ENCODE measurements around the gene STXBP1. TPM values are rescaled to one million over a fixed set of nuclear protein-coding genes. Genes with fewer than 3 reads are reported as not detected.

Gene STXBP1
- total and polyA plus RNA-seq, 2 of the 4 experiments (the other 2 are of a cell fraction): 15.8 to 22.6 TPM

DNA sequence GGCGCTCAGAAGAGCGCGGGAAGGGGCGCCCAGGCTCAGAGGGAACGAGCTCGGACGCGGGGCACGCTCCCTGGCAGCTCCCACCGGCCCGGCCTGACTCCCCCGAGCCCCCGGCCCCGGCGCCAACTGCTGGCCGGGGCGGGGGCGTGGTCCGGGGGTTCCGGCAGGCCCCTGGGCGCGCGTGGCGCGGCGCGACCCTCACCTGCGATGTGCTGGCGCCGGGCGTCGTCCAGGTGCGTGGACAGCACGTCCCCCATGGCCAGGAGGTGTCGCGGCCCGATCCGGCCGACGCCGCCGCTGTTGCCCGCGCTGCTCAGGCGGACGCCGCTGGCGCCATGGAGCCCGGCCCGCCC, 43.5 kb upstream of the STXBP1 start:
- Histone ChIP-seq H2BK15ac (ENCODE audit: low read depth, low read length) (no peak overlapping the region), H3K9me3 (ENCODE audit: control insufficient read depth, insufficient read depth, low read length) (no peaks in the 10 kb centered on the region), H4K20me1 (ENCODE audit: insufficient read depth, low read length) (peaks cover 33% of the 10 kb centered on the region), H3K27ac (ENCODE audit: insufficient read depth, low read length) (peak overlapping the region; percentile 97), H3K56ac (ENCODE audit: extremely low read depth, insufficient read depth, low read length) (peak overlapping the region; percentile 90), H2AK9ac (replicated peaks; ENCODE audit: low read depth, low read length, poor library complexity) (peak overlapping the region; percentile 100), H2AK5ac (ENCODE audit: low read depth, low read length) (peak overlapping the region; percentile 90; the same call in 1 of the 2 replicates), H3K4me1 (ENCODE audit: control insufficient read depth, insufficient read depth, low read length) (peaks cover 35% of the 10 kb centered on the region), H4K91ac (ENCODE audit: insufficient read depth, low read depth, low read length) (peak overlapping the region; percentile 95), H3K18ac (ENCODE audit: low read depth, low read length) (no peak overlapping the region; the same call in 1 of the 2 replicates), H3K9ac (ENCODE audit: low read depth, low read length) (peak overlapping the region; percentile 96), H3K4me3 (ENCODE audit: insufficient read depth, low read depth, low read length) (peak overlapping the region; percentile 92), H4K8ac (ENCODE audit: low read depth in 2 of 2, low read length in 2 of 2) (peak overlapping the region; percentile 20 to 81; a peak in 2 of 4 replicates), H2AFZ (replicated peaks; ENCODE audit: low read length, poor library complexity) (peak overlapping the region; percentile 78), H3K36me3 (ENCODE audit: control insufficient read depth, insufficient read depth, low read length) (peaks cover 16% of the 10 kb centered on the region), H2BK20ac (ENCODE audit: low read depth, low read length) (no peak overlapping the region), H3K4me2 (ENCODE audit: low read depth, low read length) (peak overlapping the region; percentile 95), H2BK120ac (ENCODE audit: low read depth, low read length) (0 out of 2 replicates have a peak overlapping the region, but pooled peaks have one; percentile 87), H3K4ac (ENCODE audit: low read depth, low read length) (peak overlapping the region; percentile 97), H2BK5ac (ENCODE audit: low read depth, low read length, poor library complexity, severe bottlenecking) (peak overlapping the region; percentile 97), H3K9me1 (ENCODE audit: insufficient read depth, low read length) (peaks cover 28% of the 10 kb centered on the region), H3K23ac (ENCODE audit: low read depth, low read length) (peak overlapping the region; percentile 97), H4K5ac (ENCODE audit: low read depth, low read length) (no peak overlapping the region), H3K14ac (replicated peaks; ENCODE audit: low read depth, low read length) (peak overlapping the region; percentile 95), H3K27me3 (ENCODE audit: control insufficient read depth, insufficient read depth, low read length) (no peaks in the 10 kb centered on the region), H3K79me1 (ENCODE audit: low read depth in 1 of 2, low read length in 2 of 2) (peaks cover 8 to 43% of the 10 kb centered on the region in 2 experiments; a peak in 3 of 4 replicates)
- in situ Hi-C loops (cut with MboI; ENCODE audit: low sequenced_read_pairs): no loop called here
- ChIA-PET CTCF (no interaction called here), POLR2A (ENCODE audit: unreplicated experiment) (interaction anchor here (0.6 to 0.7 kb wide), 2 partner anchors 15 to 412 kb away, joined by 3 read pairs; partner anchors contain the start of gene EEIG1)
- BruUV-seq (replicated peaks): no TSS peak
- intact Hi-C loops (cut with micrococcal nuclease): loop anchor here (5.0 kb wide), 1 partner anchor 66 kb away; no protein-coding TSS in a partner anchor
- ATAC-seq (ENCODE audit: low read depth) (peak; percentile 7), DNase-seq (no peak)
- 1% methylated on average over 43 of the region's 50 CpGs; no CpG with 5 or more reads in 1 of the 2 experiments for WGBS, 2 experiments (ENCODE audit: extremely low coverage in 2 of 2, insufficient read length in 1 of 2)
- dilution Hi-C loops (cut with HindIII; ENCODE audit: low sequenced_read_pairs, unreplicated experiment): no loop called here
- no peak for TF ChIP-seq RAD21 (IDR thresholded peaks at IDR 0.05; ENCODE audit: low read length)
